ENCODE measurements around the gene TIAM1.

Gene TIAM1

DNA sequence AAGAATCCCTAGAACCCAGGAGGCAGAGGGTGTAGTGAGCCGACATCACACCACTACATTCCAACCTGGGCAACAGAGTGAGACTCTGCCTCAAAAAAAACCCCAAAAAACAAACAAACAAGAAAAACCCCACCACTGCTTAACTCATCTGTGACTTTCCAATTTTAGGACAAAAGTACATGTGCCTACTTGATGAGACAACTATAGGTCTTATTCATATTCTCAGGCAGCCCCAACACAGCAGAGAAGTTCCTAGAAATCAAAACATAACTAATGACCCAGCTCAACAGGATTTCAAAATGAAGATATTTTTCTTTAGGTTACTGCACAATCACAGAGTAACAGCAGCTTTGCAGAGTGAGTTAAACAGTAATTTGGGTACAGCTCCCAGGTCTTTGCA, 26.4 kb downstream of the TIAM1 start:
- no peaks in the 10 kb centered on the region for H3K9me3 ChIP-seq (replicated peaks; ENCODE audit: low read length)
- H3K4me2 ChIP-seq (ENCODE audit: low read length) = no peak overlapping the region
- H3K27me3 ChIP-seq (ENCODE audit: control insufficient read depth, insufficient read depth, low read length) = no peaks in the 10 kb centered on the region
- H3K9ac ChIP-seq (ENCODE audit: low read depth, low read length) = no peak overlapping the region
- H3K36me3 ChIP-seq (ENCODE audit: insufficient read depth, low read length) = no peaks in the 10 kb centered on the region
- H3K4me1 ChIP-seq (ENCODE audit: control insufficient read depth, insufficient read depth, low read length) = peaks cover 3% of the 10 kb centered on the region
- no peak overlapping the region for H3K4me3 ChIP-seq (ENCODE audit: low read length)

GRCh38 chr21:31316488-31317169, 27.4 kb downstream of the TIAM1 start:
- no peak overlapping the region for H3K4me3 ChIP-seq (ENCODE audit: low read length)
- H3K4me1 ChIP-seq (ENCODE audit: control insufficient read depth, insufficient read depth, low read length) = peaks cover 3% of the 10 kb centered on the region
- no peaks in the 10 kb centered on the region for H3K36me3 ChIP-seq (ENCODE audit: insufficient read depth, low read length)
- H3K4me2 ChIP-seq (ENCODE audit: low read length) = no peak overlapping the region
- H3K27me3 ChIP-seq (ENCODE audit: control insufficient read depth, insufficient read depth, low read length) = no peaks in the 10 kb centered on the region
- no peak overlapping the region for H3K9ac ChIP-seq (ENCODE audit: low read depth, low read length)
- H3K9me3 ChIP-seq (replicated peaks; ENCODE audit: low read length) = no peaks in the 10 kb centered on the region

DNA sequence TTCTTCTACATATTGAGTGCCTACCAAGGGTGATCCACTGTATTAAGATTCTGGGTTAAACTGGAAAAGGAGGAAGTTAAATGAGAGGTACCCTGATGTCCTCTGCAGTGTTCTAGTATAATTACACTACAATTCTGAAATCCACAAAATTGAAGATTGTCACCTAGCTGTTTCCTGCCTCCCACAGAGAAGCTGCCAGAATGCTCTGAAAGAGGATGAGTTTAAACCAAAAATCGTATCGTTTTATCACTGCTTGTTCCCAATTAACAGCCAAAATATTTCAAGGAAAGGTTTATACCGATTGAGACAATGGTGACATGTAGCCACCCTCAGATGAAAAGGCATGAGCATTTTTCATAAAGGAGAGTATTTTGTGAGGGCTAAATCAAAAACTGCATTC, 28.0 kb downstream of the TIAM1 start:
- Histone ChIP-seq H3K9me3 (replicated peaks; ENCODE audit: low read length) (no peaks in the 10 kb centered on the region), H3K4me3 (ENCODE audit: low read length) (no peak overlapping the region), H3K36me3 (ENCODE audit: insufficient read depth, low read length) (no peaks in the 10 kb centered on the region), H3K9ac (ENCODE audit: low read depth, low read length) (no peak overlapping the region), H3K4me1 (ENCODE audit: control insufficient read depth, insufficient read depth, low read length) (peaks cover 3% of the 10 kb centered on the region), H3K4me2 (ENCODE audit: low read length) (no peak overlapping the region), H3K27me3 (ENCODE audit: control insufficient read depth, insufficient read depth, low read length) (no peaks in the 10 kb centered on the region)

- no peak overlapping the region for H3K4me3 ChIP-seq (ENCODE audit: low read length)
- no peak overlapping the region for H3K4me2 ChIP-seq (ENCODE audit: low read length)
- H3K36me3 ChIP-seq (ENCODE audit: insufficient read depth, low read length) = no peaks in the 10 kb centered on the region
- no peaks in the 10 kb centered on the region for H3K9me3 ChIP-seq (replicated peaks; ENCODE audit: low read length)
- H3K27me3 ChIP-seq (ENCODE audit: control insufficient read depth, insufficient read depth, low read length) = no peaks in the 10 kb centered on the region
- no peaks in the 10 kb centered on the region for H3K4me1 ChIP-seq (ENCODE audit: control insufficient read depth, insufficient read depth, low read length)
- H3K9ac ChIP-seq (ENCODE audit: low read depth, low read length) = no peak overlapping the region
Observed at GRCh38 chr21:31310750-31311149, 33.3 kb downstream of the TIAM1 start.

DNA sequence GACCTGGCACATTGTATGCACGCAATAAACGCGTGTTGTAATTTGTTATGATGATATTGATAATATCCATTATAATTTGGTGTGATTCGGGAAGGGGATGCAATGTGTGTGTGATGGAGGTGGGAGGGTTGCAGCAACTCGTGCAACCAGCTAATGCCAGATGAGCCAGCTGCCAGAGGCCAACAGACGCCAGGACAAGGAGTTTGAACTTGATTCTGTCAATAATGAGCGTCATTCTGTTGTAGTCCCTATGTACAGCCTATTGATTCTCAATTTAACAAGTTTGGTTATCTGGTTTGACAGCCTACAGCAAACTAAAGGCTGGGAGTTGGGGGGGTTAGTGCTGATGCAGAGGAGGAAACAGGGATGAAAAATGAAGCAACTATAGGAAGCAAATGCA, 35.5 kb downstream of the TIAM1 start:
- Histone ChIP-seq H3K36me3 (ENCODE audit: insufficient read depth, low read length) (no peaks in the 10 kb centered on the region), H3K4me3 (ENCODE audit: low read length) (no peak overlapping the region), H3K27me3 (ENCODE audit: control insufficient read depth, insufficient read depth, low read length) (no peaks in the 10 kb centered on the region), H3K9ac (ENCODE audit: low read depth, low read length) (no peak overlapping the region), H3K4me2 (ENCODE audit: low read length) (no peak overlapping the region), H3K9me3 (replicated peaks; ENCODE audit: low read length) (no peaks in the 10 kb centered on the region), H3K4me1 (ENCODE audit: control insufficient read depth, insufficient read depth, low read length) (no peaks in the 10 kb centered on the region)

DNA sequence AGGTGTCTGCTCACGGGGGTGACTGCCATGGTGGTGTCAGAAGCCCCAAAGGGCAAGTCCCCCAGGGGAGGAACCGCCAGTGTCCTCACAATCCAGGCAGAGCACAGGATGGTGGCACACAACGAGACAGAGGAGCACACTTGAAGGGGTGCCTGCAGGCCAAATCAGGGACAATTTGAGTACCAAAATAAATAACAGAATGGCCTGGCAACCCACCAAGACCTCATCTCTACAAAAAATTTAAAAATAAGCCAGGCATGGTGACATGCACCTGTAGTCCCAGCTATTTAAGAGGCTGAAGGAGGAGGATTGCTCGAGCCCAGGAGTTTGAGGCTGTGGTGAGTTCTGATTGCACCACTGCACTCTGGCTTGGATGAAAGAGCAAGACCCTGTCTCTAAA, 38.2 kb downstream of the TIAM1 start:
- H3K9me3 ChIP-seq (replicated peaks; ENCODE audit: low read length) = no peaks in the 10 kb centered on the region
- H3K4me3 ChIP-seq (ENCODE audit: low read length) = no peak overlapping the region
- H3K36me3 ChIP-seq (ENCODE audit: insufficient read depth, low read length) = no peaks in the 10 kb centered on the region
- no peak overlapping the region for H3K9ac ChIP-seq (ENCODE audit: low read depth, low read length)
- H3K27me3 ChIP-seq (ENCODE audit: control insufficient read depth, insufficient read depth, low read length) = no peaks in the 10 kb centered on the region
- no peaks in the 10 kb centered on the region for H3K4me1 ChIP-seq (ENCODE audit: control insufficient read depth, insufficient read depth, low read length)
- H3K4me2 ChIP-seq (ENCODE audit: low read length) = no peak overlapping the region

DNA sequence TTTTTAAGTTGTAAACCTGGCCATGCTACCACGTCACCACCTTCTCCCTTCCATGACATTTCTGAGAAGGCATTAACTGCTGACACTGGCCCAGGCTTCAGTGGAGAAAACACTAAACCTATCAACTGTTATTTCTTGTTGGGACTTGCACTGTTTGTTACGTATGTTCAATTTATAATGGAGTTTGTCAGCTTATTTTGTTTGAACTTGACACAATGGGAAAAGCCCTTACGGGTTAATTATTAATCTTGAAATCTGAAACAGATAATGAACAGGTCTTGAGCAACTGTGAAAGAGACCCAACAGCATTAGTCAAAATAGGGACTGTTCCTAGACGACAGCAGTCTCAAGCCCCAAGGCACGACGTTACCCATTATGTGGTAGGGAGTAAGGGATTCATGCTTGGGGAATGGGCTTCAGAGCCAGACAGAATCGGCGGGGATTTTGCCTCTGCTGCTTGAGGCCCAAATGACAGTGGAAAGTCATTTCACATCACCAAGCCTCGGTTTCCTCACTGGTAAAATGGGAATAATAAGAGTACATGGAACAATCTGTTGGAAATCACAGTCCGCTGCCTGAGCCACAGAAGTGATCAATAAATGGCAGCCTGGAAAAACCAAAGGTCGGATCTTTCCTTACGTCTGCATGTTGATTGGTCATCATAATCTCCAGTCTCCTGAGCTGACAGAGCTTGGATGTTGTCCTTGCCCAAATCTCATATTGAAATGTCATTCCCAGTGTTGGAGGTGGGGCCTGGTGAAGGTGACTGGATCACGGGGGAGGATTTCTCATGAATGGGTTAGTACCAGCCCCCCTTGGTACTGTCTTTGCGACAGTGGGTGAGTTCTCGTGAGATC, 44.5 kb downstream of the TIAM1 start:
- H3K9ac ChIP-seq (ENCODE audit: low read depth, low read length) = no peak overlapping the region

DNA sequence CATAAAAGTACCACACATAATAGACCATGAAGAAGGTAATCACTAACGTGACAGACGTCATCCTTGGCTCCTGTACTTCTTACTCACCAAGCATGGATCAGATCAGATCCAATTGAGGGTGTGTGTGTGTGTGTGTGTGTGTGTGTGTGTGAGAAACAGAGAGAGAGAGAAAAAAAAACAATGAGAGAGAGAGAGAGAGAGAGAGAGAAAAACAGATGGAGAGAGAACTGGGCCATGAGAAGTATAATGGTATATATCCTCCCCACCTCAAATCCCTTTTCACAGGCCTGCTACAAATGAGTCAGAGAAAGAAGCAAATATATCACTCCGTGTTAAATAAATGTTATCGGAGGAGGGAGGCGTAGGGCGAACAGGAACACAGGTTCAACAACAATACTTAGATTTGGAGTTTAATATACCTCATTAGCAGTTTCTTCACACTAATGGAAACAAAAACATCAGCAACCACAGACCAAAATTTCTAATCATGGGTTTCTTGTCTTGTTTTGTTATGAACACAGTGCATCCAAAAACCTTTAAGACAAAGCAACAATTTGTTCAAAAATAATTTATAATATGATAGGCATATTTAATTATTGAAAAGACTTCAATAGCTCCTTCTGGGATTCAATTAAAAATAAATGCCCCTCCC, 45.3 kb downstream of the TIAM1 start:
- Histone ChIP-seq H3K36me3 (ENCODE audit: insufficient read depth, low read length) (no peaks in the 10 kb centered on the region), H3K9ac (ENCODE audit: low read depth, low read length) (no peak overlapping the region), H3K9me3 (replicated peaks; ENCODE audit: low read length) (no peaks in the 10 kb centered on the region), H3K27me3 (ENCODE audit: control insufficient read depth, insufficient read depth, low read length) (no peaks in the 10 kb centered on the region), H3K4me2 (ENCODE audit: low read length) (no peak overlapping the region), H3K4me1 (ENCODE audit: control insufficient read depth, insufficient read depth, low read length) (peaks cover 12% of the 10 kb centered on the region), H3K4me3 (ENCODE audit: low read length) (no peak overlapping the region)

More for the DNA sequence above, 44.5 kb downstream of the TIAM1 start:
- Histone ChIP-seq H3K27me3 (ENCODE audit: control insufficient read depth, insufficient read depth, low read length) (no peaks in the 10 kb centered on the region), H3K9me3 (replicated peaks; ENCODE audit: low read length) (no peaks in the 10 kb centered on the region), H3K4me1 (ENCODE audit: control insufficient read depth, insufficient read depth, low read length) (peaks cover 5% of the 10 kb centered on the region), H3K4me2 (ENCODE audit: low read length) (no peak overlapping the region), H3K36me3 (ENCODE audit: insufficient read depth, low read length) (no peaks in the 10 kb centered on the region), H3K4me3 (ENCODE audit: low read length) (no peak overlapping the region)

DNA sequence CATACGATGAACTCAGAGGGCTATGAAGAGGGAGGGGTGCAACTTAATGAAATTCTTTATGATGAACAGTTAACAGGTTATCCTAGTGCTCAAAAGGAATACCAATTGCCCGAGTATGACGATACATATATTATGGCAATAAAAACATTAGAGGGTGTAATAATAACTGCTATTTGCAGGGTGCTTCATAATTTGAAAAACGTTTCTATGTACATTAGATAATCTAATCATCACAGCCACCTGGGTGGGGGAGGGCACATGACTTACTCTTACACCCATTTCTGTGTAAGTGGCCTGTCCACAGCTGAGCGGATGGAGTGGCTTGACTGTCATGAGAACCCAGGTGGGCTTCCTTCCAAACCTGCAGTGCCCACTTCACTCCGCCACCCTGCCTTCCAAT, 46.3 kb downstream of the TIAM1 start:
- Histone ChIP-seq H3K9ac (ENCODE audit: low read depth, low read length) (no peak overlapping the region), H3K9me3 (replicated peaks; ENCODE audit: low read length) (no peaks in the 10 kb centered on the region), H3K4me2 (ENCODE audit: low read length) (no peak overlapping the region), H3K4me1 (ENCODE audit: control insufficient read depth, insufficient read depth, low read length) (peaks cover 20% of the 10 kb centered on the region), H3K4me3 (ENCODE audit: low read length) (no peak overlapping the region), H3K36me3 (ENCODE audit: insufficient read depth, low read length) (no peaks in the 10 kb centered on the region), H3K27me3 (ENCODE audit: control insufficient read depth, insufficient read depth, low read length) (no peaks in the 10 kb centered on the region)

- Histone ChIP-seq H3K27me3 (ENCODE audit: control insufficient read depth, insufficient read depth, low read length) (no peaks in the 10 kb centered on the region), H3K9me3 (replicated peaks; ENCODE audit: low read length) (no peaks in the 10 kb centered on the region), H3K9ac (ENCODE audit: low read depth, low read length) (no peak overlapping the region), H3K4me2 (ENCODE audit: low read length) (no peak overlapping the region), H3K4me3 (ENCODE audit: low read length) (no peak overlapping the region), H3K4me1 (ENCODE audit: control insufficient read depth, insufficient read depth, low read length) (peaks cover 20% of the 10 kb centered on the region), H3K36me3 (ENCODE audit: insufficient read depth, low read length) (no peaks in the 10 kb centered on the region)
Observed at GRCh38 chr21:31295676-31296075, 48.4 kb downstream of the TIAM1 start.

- no peak overlapping the region for H3K4me2 ChIP-seq (ENCODE audit: low read length)
- no peak overlapping the region for H3K4me3 ChIP-seq (ENCODE audit: low read length)
- no peaks in the 10 kb centered on the region for H3K27me3 ChIP-seq (ENCODE audit: control insufficient read depth, insufficient read depth, low read length)
- peaks cover 25% of the 10 kb centered on the region for H3K4me1 ChIP-seq (ENCODE audit: control insufficient read depth, insufficient read depth, low read length)
- H3K36me3 ChIP-seq (ENCODE audit: insufficient read depth, low read length) = no peaks in the 10 kb centered on the region
- H3K9ac ChIP-seq (ENCODE audit: low read depth, low read length) = peak overlapping the region; percentile 56
- H3K9me3 ChIP-seq (replicated peaks; ENCODE audit: low read length) = no peaks in the 10 kb centered on the region
Observed at GRCh38 chr21:31294691-31295090, 49.4 kb downstream of the TIAM1 start.

Measured in skeletal muscle satellite cell (primary cell).